HG03521 (cell line): ENCODE measurements around the gene CENPS.
"Not testable (repeated sequence)": the region's sequence is repeated elsewhere in the genome, so short reads cannot be mapped to it uniquely, and the experiment has no call there.

Source experiments
- ATAC-seq: cut with Tn5 transposase; IDR thresholded peaks from one replicate; pipeline ENCODE4 v1.9.1; 2021; ENCODE audit warnings: mild to moderate bottlenecking, moderate library complexity; ENCODE audit not compliant: unreplicated experiment

CENPS gene

GRCh38 chr1:10418741-10419140, 11.5 kb upstream of the CENPS start:
- not testable (repeated sequence) for ATAC-seq

GRCh38 chr1:10419351-10419750, 10.9 kb upstream of the CENPS start:
- no peak for ATAC-seq

GRCh38 chr1:10421637-10422036, 8.6 kb upstream of the CENPS start:
- no peak for ATAC-seq

- no peak for ATAC-seq
These were observed 6.2 kb upstream of the CENPS start for GRCh38 chr1:10424034-10424433.

GRCh38 chr1:10424651-10425050, 5.6 kb upstream of the CENPS start:
- ATAC-seq, result no peak

GRCh38 chr1:10425826-10426534, 4.3 kb upstream of the CENPS start:
- ATAC-seq, result not testable (repeated sequence)

GRCh38 chr1:10426535-10426848, 3.7 kb upstream of the CENPS start:
- not testable (repeated sequence) for ATAC-seq

GRCh38 chr1:10428984-10429383, 1.2 kb upstream of the CENPS start:
- no peak for ATAC-seq

- peak; percentile 19 for ATAC-seq
These were observed 391 bp upstream of the CENPS start for GRCh38 chr1:10429868-10430215.

GRCh38 chr1:10431070-10431730, 967 bp downstream of the CENPS start:
- ATAC-seq, result no peak

- ATAC-seq, result no peak
These were observed 2.9 kb downstream of the CENPS start for GRCh38 chr1:10432910-10433700.

- ATAC-seq, result no peak
These were observed 3.6 kb downstream of the CENPS start for GRCh38 chr1:10433790-10434189.

- no peak for ATAC-seq
These were observed 4.4 kb downstream of the CENPS start for GRCh38 chr1:10434590-10434989.

GRCh38 chr1:10437052-10437451, 6.8 kb downstream of the CENPS start:
- no peak for ATAC-seq

GRCh38 chr1:10438677-10439163, 8.5 kb downstream of the CENPS start:
- ATAC-seq, result no peak

- ATAC-seq, result no peak
These were observed 10.1 kb downstream of the CENPS start for GRCh38 chr1:10440305-10440704.

- ATAC-seq, result no peak
These were observed 10.6 kb downstream of the CENPS start for GRCh38 chr1:10440794-10441193.

- no peak for ATAC-seq
These were observed 14.0 kb downstream of the CENPS start for GRCh38 chr1:10444248-10444647.

GRCh38 chr1:10444795-10445397, 14.7 kb downstream of the CENPS start:
- ATAC-seq, result no peak

- ATAC-seq, result no peak
These were observed 16.7 kb downstream of the CENPS start for GRCh38 chr1:10446790-10447422.

GRCh38 chr1:10449751-10450150, 19.5 kb downstream of the CENPS start, which contains the start of gene CORT:
Gene CORT (plus strand): TSS chr1:10450031. CDS start chr1:10450224, 193 bp downstream.
- ATAC-seq, result no peak
